OCI-LY3 (cell line): ENCODE results near the gene ASB14.

ENCODE experiments used
- H2AFZ ChIP-seq: fragments of 200-600, 300-600 bp; shearing (Covaris generic); 2 replicates; pipeline ENCODE4 v1.6.0; 2014; ENCODE audit warnings: antibody characterized with exemption, low read depth, low read length
- H3K27ac ChIP-seq: fragments of 200-600, 300-600 bp; sonication (generic); 2 replicates; pipeline ENCODE4 v1.5.1; 2014; ENCODE audit warnings: mild to moderate bottlenecking, low read length, moderate library complexity, mixed read lengths
- H3K27me3 ChIP-seq: fragments of 200-600, 300-600 bp; sonication (generic); 2 replicates; pipeline ENCODE4 v1.6.1; 2014; ENCODE audit warnings: low read depth, low read length, mixed read lengths
- H3K36me3 ChIP-seq: fragments of 200-600, 300-600 bp; sonication (generic); replicated peaks from 2 replicates; pipeline ENCODE3; 2014; ENCODE audit warnings: low read depth, low read length, mixed read lengths
- H3K4me1 ChIP-seq: fragments of 300-600, 200-600 bp; sonication (generic); 2 replicates; pipeline ENCODE4 v1.6.1; 2014; ENCODE audit warnings: low read length, mixed read lengths
- H3K4me2 ChIP-seq: fragments of 200-600, 300-600 bp; sonication (generic); 2 replicates; pipeline ENCODE4 v1.6.1; 2014; ENCODE audit warnings: low read length, mixed read lengths
- H3K4me3 ChIP-seq: fragments of 300-600, 200-600 bp; sonication (generic); 2 replicates; pipeline ENCODE4 v1.5.1; 2014; ENCODE audit warnings: antibody characterized with exemption, mild to moderate bottlenecking, low read length, moderate library complexity
- H3K79me2 ChIP-seq: fragments of 300-600, 200-600 bp; shearing (Covaris generic); 2 replicates; pipeline ENCODE4 v1.6.1; 2014; ENCODE audit warnings: mild to moderate bottlenecking, low read length, mixed read lengths
- H3K9ac ChIP-seq: fragments of 300-600, 200-600 bp; shearing (Covaris generic); 2 replicates; pipeline ENCODE4 v1.6.0; 2014; ENCODE audit warnings: mild to moderate bottlenecking, low read length, moderate library complexity
- H3K9me3 ChIP-seq: fragments of 200-600, 300-600 bp; shearing (Covaris generic); 2 replicates; pipeline ENCODE4 v1.6.1; 2014; ENCODE audit warnings: low read length, mixed read lengths; ENCODE audit not compliant: insufficient read depth
- H4K20me1 ChIP-seq: fragments of 200-600, 300-600 bp; sonication (generic); 2 replicates; pipeline ENCODE4 v1.6.1; 2016; ENCODE audit warnings: low read length, mixed read lengths; ENCODE audit not compliant: insufficient read depth
- EZH2phosphoT487 ChIP-seq: fragments of 200-600 bp; shearing (Covaris generic); IDR thresholded peaks from 2 replicates; pipeline ENCODE4 v1.6.1; 2018; ENCODE audit warnings: antibody characterized with exemption, mixed run types, low read depth
- TF ChIP-seq, protein P1 (sequence below): fragments of 200-600, 300-600 bp; sonication (generic); IDR thresholded peaks from 2 replicates; pipeline ENCODE4 v1.5.1; 2014; ENCODE audit warnings: antibody characterized with exemption, low read length, low read depth

Gene ASB14

DNA sequence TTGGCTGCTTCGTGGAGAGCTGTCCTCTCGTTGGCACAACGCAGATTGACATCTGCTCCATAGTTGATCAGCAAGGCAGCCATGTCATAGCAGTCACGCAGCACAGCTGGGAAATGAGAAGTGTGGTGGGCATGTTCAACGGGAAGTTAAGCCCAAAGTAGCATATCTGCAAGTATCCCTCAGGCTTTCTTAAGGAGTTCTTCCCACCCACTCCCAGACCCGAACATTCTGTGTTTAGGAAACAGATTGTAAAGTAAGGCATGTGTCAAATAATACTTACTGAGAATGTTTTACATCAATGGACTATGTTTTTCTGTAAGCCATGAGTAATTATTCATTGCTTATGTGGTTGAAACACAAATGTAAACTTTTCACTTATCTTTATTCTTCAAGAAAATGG lies 9.2 kb downstream of the ASB14 start:
- Histone ChIP-seq H3K27me3 (no peaks in the 10 kb centered on the region), H3K9me3 (0 out of 2 replicates have a peak, but pooled peaks cover 4% of the 10 kb centered on the region), H3K4me1 (no peaks in the 10 kb centered on the region), H3K79me2 (no peaks in the 10 kb centered on the region), H3K4me2 (no peak overlapping the region), H3K9ac (no peak overlapping the region), H4K20me1 (no peaks in the 10 kb centered on the region), H3K36me3 (peaks cover 10% of the 10 kb centered on the region), H3K4me3 (no peak overlapping the region), H2AFZ (no peak overlapping the region), H3K27ac (no peak overlapping the region)
- TF ChIP-seq, protein P1, sequence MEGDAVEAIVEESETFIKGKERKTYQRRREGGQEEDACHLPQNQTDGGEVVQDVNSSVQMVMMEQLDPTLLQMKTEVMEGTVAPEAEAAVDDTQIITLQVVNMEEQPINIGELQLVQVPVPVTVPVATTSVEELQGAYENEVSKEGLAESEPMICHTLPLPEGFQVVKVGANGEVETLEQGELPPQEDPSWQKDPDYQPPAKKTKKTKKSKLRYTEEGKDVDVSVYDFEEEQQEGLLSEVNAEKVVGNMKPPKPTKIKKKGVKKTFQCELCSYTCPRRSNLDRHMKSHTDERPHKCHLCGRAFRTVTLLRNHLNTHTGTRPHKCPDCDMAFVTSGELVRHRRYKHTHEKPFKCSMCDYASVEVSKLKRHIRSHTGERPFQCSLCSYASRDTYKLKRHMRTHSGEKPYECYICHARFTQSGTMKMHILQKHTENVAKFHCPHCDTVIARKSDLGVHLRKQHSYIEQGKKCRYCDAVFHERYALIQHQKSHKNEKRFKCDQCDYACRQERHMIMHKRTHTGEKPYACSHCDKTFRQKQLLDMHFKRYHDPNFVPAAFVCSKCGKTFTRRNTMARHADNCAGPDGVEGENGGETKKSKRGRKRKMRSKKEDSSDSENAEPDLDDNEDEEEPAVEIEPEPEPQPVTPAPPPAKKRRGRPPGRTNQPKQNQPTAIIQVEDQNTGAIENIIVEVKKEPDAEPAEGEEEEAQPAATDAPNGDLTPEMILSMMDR: no peak
- no peak for TF ChIP-seq EZH2phosphoT487

- Histone ChIP-seq H3K9ac (no peak overlapping the region), H3K27me3 (no peaks in the 10 kb centered on the region), H3K4me3 (no peak overlapping the region), H3K79me2 (no peaks in the 10 kb centered on the region), H3K36me3 (peaks cover 19% of the 10 kb centered on the region), H3K4me2 (no peak overlapping the region), H2AFZ (no peak overlapping the region), H3K9me3 (0 out of 2 replicates have a peak, but pooled peaks cover 4% of the 10 kb centered on the region), H4K20me1 (no peaks in the 10 kb centered on the region), H3K4me1 (no peaks in the 10 kb centered on the region), H3K27ac (no peak overlapping the region)
- TF ChIP-seq, protein P1: no peak
- no peak for TF ChIP-seq EZH2phosphoT487
Observed at GRCh38 chr3:57281715-57282114, 10.8 kb downstream of the ASB14 start.

GRCh38 chr3:57279685-57280084 lies 12.8 kb downstream of the ASB14 start:
- Histone ChIP-seq H3K4me3 (no peak overlapping the region), H2AFZ (no peak overlapping the region), H3K36me3 (peaks cover 20% of the 10 kb centered on the region), H3K27ac (no peak overlapping the region), H4K20me1 (no peaks in the 10 kb centered on the region), H3K4me1 (no peaks in the 10 kb centered on the region), H3K9me3 (0 out of 2 replicates have a peak, but pooled peaks cover 4% of the 10 kb centered on the region), H3K27me3 (no peaks in the 10 kb centered on the region), H3K4me2 (no peak overlapping the region), H3K9ac (no peak overlapping the region), H3K79me2 (no peaks in the 10 kb centered on the region)
- TF ChIP-seq, protein P1: no peak
- no peak for TF ChIP-seq EZH2phosphoT487

GRCh38 chr3:57278237-57278636 lies 14.2 kb downstream of the ASB14 start:
- H3K79me2 ChIP-seq: no peaks in the 10 kb centered on the region
- H3K4me3 ChIP-seq: no peak overlapping the region
- no peak for TF ChIP-seq EZH2phosphoT487
- TF ChIP-seq, protein P1: no peak
- H3K27ac ChIP-seq: no peak overlapping the region
- no peak overlapping the region for H3K9ac ChIP-seq
- H3K36me3 ChIP-seq: peaks cover 22% of the 10 kb centered on the region
- no peaks in the 10 kb centered on the region for H3K27me3 ChIP-seq
- H3K9me3 ChIP-seq: 0 out of 2 replicates have a peak, but pooled peaks cover 4% of the 10 kb centered on the region
- no peaks in the 10 kb centered on the region for H4K20me1 ChIP-seq
- no peaks in the 10 kb centered on the region for H3K4me1 ChIP-seq
- H2AFZ ChIP-seq: no peak overlapping the region
- H3K4me2 ChIP-seq: no peak overlapping the region
